Uterus (tissue), 2 donors: ENCODE measurements around the gene CSTF1.

Experiments used
- CTCF ChIP-seq, 4 experiments: fragments of 200-600 bp in 2 of 4; fragments of 450-650 bp in 2 of 4; sonication (generic) in 2 of 4; IDR thresholded peaks; one replicate each; pipeline ENCODE4 v1.5.1; 2016 to 2019; ENCODE audit warnings: antibody characterized with exemption in 4 of 4, mild to moderate bottlenecking in 2 of 4, moderate library complexity in 1 of 4
- POLR2A ChIP-seq, 2 donors: fragments of 450-650 bp; IDR thresholded peaks; one replicate each; pipeline ENCODE4 v1.6.1; 2016; ENCODE audit warnings: antibody characterized with exemption in 2 of 2, mild to moderate bottlenecking in 1 of 2, moderate library complexity in 1 of 2

GRCh38 chr20:56381501-56381900, 10.9 kb upstream of the CSTF1 start:
- TF ChIP-seq CTCF (IDR thresholded peaks at IDR 0.05) (no peak), POLR2A (IDR thresholded peaks at IDR 0.05) (no peak)
